GM12878 (cell line): ENCODE data around the gene TBC1D24. TPM values are rescaled to one million over a fixed set of nuclear protein-coding genes. Genes with fewer than 3 reads are reported as not detected.

Experiments
- ATAC-seq: fragments of 200-7000 bp; cut with Tn5 transposase; 3 replicates; pipeline ENCODE4 v1.9.1; 2020; ENCODE audit warnings: mild to moderate bottlenecking, moderate library complexity
- BruUV-seq: library from RNA; stranded (reverse); fragments of 400-500 nt; replicated peaks from 2 replicates; lab custom pipeline; 2021; lab: Mats Ljungman, UMichigan
- CTCF ChIA-PET: fragments of 300-600 bp; sonication (Branson Sonifier 250); formaldehyde crosslinking; extraction: SDS; loops from one replicate; lab custom pipeline; 2021; ENCODE audit warnings: inconsistent platforms; lab: Yijun Ruan, JAX
- POLR2A ChIA-PET: fragments of 350-600 bp; formaldehyde crosslinking; extraction: SDS; loops from one replicate; lab custom pipeline; 2021; ENCODE audit warnings: inconsistent platforms; lab: Charles Lee
- RAD21 ChIA-PET: fragments of 300-600 bp; sonication (Branson Sonifier 250); formaldehyde crosslinking; loops from one replicate; lab custom pipeline; 2023; ENCODE audit warnings: antibody characterized with exemption; ENCODE audit not compliant: unreplicated experiment; lab: Charles Lee
- SMC1A ChIA-PET: fragments of 300-600 bp; sonication (Branson Sonifier 250); formaldehyde crosslinking; loops from one replicate; lab custom pipeline; 2023; ENCODE audit not compliant: unreplicated experiment, uncharacterized antibody; lab: Charles Lee
- DNase-seq: peaks from one replicate; pipeline ENCODE4 v3.0.0-alpha.2; 2011; ENCODE audit warnings: low read depth, low spot score
- FAIRE-seq: peaks from 3 replicates; lab custom pipeline; 2011; peaks lifted over from hg19 to GRCh38; lab: Jason Lieb, UNC
- H2AFZ ChIP-seq: 2 replicates; pipeline ENCODE4 v1.6.0; 2011; ENCODE audit warnings: low read depth, low read length, control low read depth; ENCODE audit not compliant: control insufficient read depth
- H3K27ac ChIP-seq: 2 replicates; pipeline ENCODE4 v1.5.1; 2011; ENCODE audit warnings: control low read depth; ENCODE audit not compliant: control insufficient read depth, insufficient read depth
- H3K27me3 ChIP-seq, 2 experiments: replicated peaks in 1 of 2; 2 replicates each; pipeline versions ENCODE4 v1.6.0 to v1.6.1; 2011; ENCODE audit warnings: low read length in 1 of 2; ENCODE audit not compliant: control insufficient read depth in 2 of 2, insufficient read depth in 2 of 2
- H3K36me3 ChIP-seq, 2 experiments: 2 replicates each; pipeline ENCODE4 v1.5.1; 2011; ENCODE audit warnings: low read length in 1 of 2; ENCODE audit not compliant: control insufficient read depth in 2 of 2, insufficient read depth in 2 of 2
- H3K4me1 ChIP-seq: 2 replicates; pipeline ENCODE4 v1.6.1; 2011; ENCODE audit warnings: mild to moderate bottlenecking, low read length, moderate library complexity, mixed read lengths; ENCODE audit not compliant: control insufficient read depth, insufficient read depth
- H3K4me2 ChIP-seq: 2 replicates; pipeline ENCODE4 v1.6.0; 2011; ENCODE audit warnings: control low read depth; ENCODE audit not compliant: control insufficient read depth, insufficient read depth
- H3K4me3 ChIP-seq: fragments of 200-600 bp; sonication (generic); 2 replicates; pipeline ENCODE4 v1.5.1; 2016
- H3K79me2 ChIP-seq: 2 replicates; pipeline ENCODE4 v1.6.0; 2011; ENCODE audit warnings: low read length; ENCODE audit not compliant: control insufficient read depth, insufficient read depth
- H3K9ac ChIP-seq: 2 replicates; pipeline ENCODE4 v1.8.0; 2011; ENCODE audit warnings: low read length, control low read depth, mixed read lengths; ENCODE audit not compliant: control insufficient read depth, insufficient read depth
- H3K9me3 ChIP-seq: replicated peaks from 3 replicates; pipeline ENCODE4 v1.5.1; 2011; ENCODE audit warnings: mild to moderate bottlenecking, low read length; ENCODE audit not compliant: control insufficient read depth, insufficient read depth
- H4K20me1 ChIP-seq: 2 replicates; pipeline ENCODE4 v1.6.0; 2011; ENCODE audit not compliant: control insufficient read depth, insufficient read depth
- CEBPB ChIP-seq, 2 experiments: fragments of 150-350 bp in 1 of 2; IDR thresholded peaks; 2 replicates each; pipeline ENCODE4 v1.6.1; 2012 to 2014; ENCODE audit warnings: low read depth in 2 of 2, low read length in 2 of 2, borderline replicate concordance in 1 of 2, inconsistent platforms in 1 of 2
- CHD2 ChIP-seq: IDR thresholded peaks from 2 replicates; pipeline ENCODE4 v1.6.1; 2011; ENCODE audit warnings: low read depth, low read length, improper control_type of control experiment, borderline replicate concordance
- GATAD2B ChIP-seq: fragments of 450-650 bp; conservative IDR thresholded peaks from 2 replicates; pipeline ENCODE4 v1.6.1; 2017; ENCODE audit warnings: low read depth, mild to moderate bottlenecking, moderate library complexity
- JUND ChIP-seq: IDR thresholded peaks from 2 replicates; pipeline ENCODE4 v1.6.1; 2012; ENCODE audit warnings: low read depth, mild to moderate bottlenecking, low read length, improper control_type of control experiment, moderate library complexity
- MTA2 ChIP-seq: fragments of 450-650 bp; IDR thresholded peaks from 2 replicates; pipeline ENCODE4 v1.6.1; 2016; ENCODE audit warnings: low read depth, mild to moderate bottlenecking, moderate library complexity
- POLR2AphosphoS5 ChIP-seq: IDR thresholded peaks from 2 replicates; pipeline ENCODE4 v1.6.1; 2011; ENCODE audit warnings: mild to moderate bottlenecking, low read length, inconsistent platforms
- RBBP5 ChIP-seq: fragments of 200-600 bp; sonication (generic); conservative IDR thresholded peaks from 2 replicates; pipeline ENCODE4 v1.6.1; 2016
- SMC3 ChIP-seq: IDR thresholded peaks from 2 replicates; pipeline ENCODE4 v1.6.1; 2011; ENCODE audit warnings: low read length, improper control_type of control experiment, borderline replicate concordance
- SREBF2 ChIP-seq: IDR thresholded peaks from 2 replicates; pipeline ENCODE4 v1.6.1; 2012; ENCODE audit warnings: mild to moderate bottlenecking, low read length
- STAT3 ChIP-seq: IDR thresholded peaks from 2 replicates; pipeline ENCODE4 v1.6.1; 2011; ENCODE audit warnings: low read depth, low read length, improper control_type of control experiment
- ZNF384 ChIP-seq: IDR thresholded peaks from 2 replicates; pipeline ENCODE4 v1.6.1; 2012; ENCODE audit warnings: low read depth, mild to moderate bottlenecking, low read length, improper control_type of control experiment, borderline replicate concordance
- ZSCAN29 ChIP-seq: fragments of 450-650 bp; IDR thresholded peaks from 2 replicates; pipeline ENCODE4 v1.6.1; 2017; ENCODE audit warnings: mild to moderate bottlenecking, moderate library complexity
- WGBS: methylation state at CpG from one replicate; pipeline ENCODE4 v1.1.6; 2016; ENCODE audit warnings: low lambda C conversion rate; ENCODE audit not compliant: insufficient replicate concordance, insufficient coverage; ENCODE audit errors: missing lambda C conversion rate; 5-methylcytosine and 5-hydroxymethylcytosine counted together
- in situ Hi-C: fragments of 300-500 bp; cut with MboI; formaldehyde crosslinking; loops from 9 replicates; pipeline ENCODE4 v1.14.3; 2018; ENCODE audit warnings: mixed read lengths
- intact Hi-C: fragments of 100-400 bp; cut with micrococcal nuclease; formaldehyde crosslinking; loops from one replicate; pipeline ENCODE4 v1.14.2; 2022; ENCODE audit not compliant: unreplicated experiment
- polyA plus RNA-seq, 11 experiments: library from polyadenylated mRNA; depleted of rRNA in 4 of 11; unstranded in 6 of 11; stranded (reverse) in 5 of 11; fragments of >200 nt; fragmentation: Nextera tagmentation in 4 of 11; fragmentation: Illumina TruSeq in 1 of 11; extraction: Ambion mirVana in 4 of 11; extraction: Trizol in 1 of 11; gene quantifications; 1 replicate in 1 of 11; 2 replicates in 10 of 11; pipeline versions ENCODE4 v1.2.1 to v1.2.3, GENCODE V29; 2011 to 2016; ENCODE audit warnings: inconsistent platforms in 2 of 11, missing spikeins in 2 of 11, low read depth in 1 of 11
- total RNA-seq, 4 experiments: library from RNA; depleted of rRNA in 3 of 4; stranded (reverse); fragments of >200 nt in 3 of 4; fragmentation: Illumina TruSeq in 1 of 4; extraction: Trizol in 1 of 4; gene quantifications; 2 replicates each; pipeline versions ENCODE4 v1.2.1 to v1.2.3, GENCODE V29; 2013 to 2021
- TF ChIP-seq, protein P1 (sequence below): IDR thresholded peaks from 2 replicates; pipeline ENCODE4 v1.6.1; 2011; ENCODE audit warnings: low read depth, mild to moderate bottlenecking, low read length, moderate library complexity, borderline replicate concordance; ENCODE audit errors: extremely low read depth
- TF ChIP-seq, protein P2 (sequence below): fragments of 150-350 bp; IDR thresholded peaks from 2 replicates; pipeline ENCODE4 v1.6.1; 2016; ENCODE audit warnings: low read depth, low read length
- TF ChIP-seq, protein P3 (sequence below): fragments of 150-350 bp; IDR thresholded peaks from 2 replicates; pipeline ENCODE4 v1.6.1; 2014; ENCODE audit warnings: mild to moderate bottlenecking, low read depth, low read length

TBC1D24 gene
- total and polyA plus RNA-seq, 10 of the 15 experiments (the other 5 are each of a cell fraction or from before 2014, with no cell fraction given), result 1.1 to 9.6 (median 4.5) TPM

DNA sequence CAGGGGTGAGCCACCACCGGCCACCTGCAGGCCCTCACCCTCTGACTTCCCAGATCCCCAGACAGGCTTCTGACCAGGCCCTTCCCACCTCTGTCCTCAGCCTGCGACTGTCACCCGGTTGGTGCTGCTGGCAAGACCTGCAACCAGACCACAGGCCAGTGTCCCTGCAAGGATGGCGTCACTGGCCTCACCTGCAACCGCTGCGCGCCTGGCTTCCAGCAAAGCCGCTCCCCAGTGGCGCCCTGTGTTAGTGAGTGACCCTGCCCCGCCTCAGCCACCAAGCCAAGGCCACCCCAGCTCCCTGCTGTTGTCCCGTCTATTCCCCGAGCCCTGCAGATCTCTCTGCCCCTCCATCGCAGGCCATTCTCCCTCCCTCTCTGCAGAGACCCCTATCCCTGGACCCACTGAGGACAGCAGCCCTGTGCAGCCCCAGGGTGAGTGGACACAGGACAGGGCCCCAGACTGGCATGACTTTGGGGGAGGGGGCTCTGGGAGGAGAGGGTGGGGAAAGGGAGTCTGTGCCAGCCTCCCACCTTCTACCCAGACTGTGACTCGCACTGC, 2.0 kb upstream of the TBC1D24 start:
- POLR2A ChIA-PET, result interaction anchor here (0.5 kb wide), 1 partner anchor 209 kb away, joined by 4 read pairs; no protein-coding TSS in a partner anchor
- DNase-seq, result no peak
- 86% methylated on average over 14 of the region's 14 CpGs for WGBS

More for the DNA sequence above, 2.0 kb upstream of the TBC1D24 start:
- Histone ChIP-seq H3K4me2 (peak overlapping the region; percentile 74; the same call in 1 of the 2 replicates), H3K9me3 (no peaks in the 10 kb centered on the region), H3K79me2 (no peaks in the 10 kb centered on the region), H3K9ac (no peak overlapping the region), H3K4me3 (peak overlapping the region; percentile 50; the same call in 1 of the 2 replicates), H3K36me3 (no peaks in the 10 kb centered on the region), H3K4me1 (peaks cover 20% of the 10 kb centered on the region), H3K27me3 (peaks cover 0 to 2% of the 10 kb centered on the region in 2 experiments; a peak in 1 of 4 replicates), H2AFZ (no peak overlapping the region), H4K20me1 (no peaks in the 10 kb centered on the region), H3K27ac (no peak overlapping the region)
- ATAC-seq (no peak), FAIRE-seq (no peak)
- no TSS peak for BruUV-seq
- intact Hi-C loops, result no loop called here
- TF ChIP-seq SMC3 (no peak), RBBP5 (no peak), STAT3 (no peak), SREBF2 (no peak), CHD2 (no peak), ZNF384 (no peak), POLR2AphosphoS5 (no peak), MTA2 (no peak), GATAD2B (no peak), CEBPB (IDR thresholded peaks at IDR 0.05; ENCODE audit: borderline replicate concordance in 1 of 2, low read depth in 2 of 2, low read length in 2 of 2) (no peak), ZSCAN29 (no peak), JUND (no peak)
- TF ChIP-seq, protein P1, sequence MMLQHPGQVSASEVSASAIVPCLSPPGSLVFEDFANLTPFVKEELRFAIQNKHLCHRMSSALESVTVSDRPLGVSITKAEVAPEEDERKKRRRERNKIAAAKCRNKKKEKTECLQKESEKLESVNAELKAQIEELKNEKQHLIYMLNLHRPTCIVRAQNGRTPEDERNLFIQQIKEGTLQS, result no peak
- TF ChIP-seq, protein P2, sequence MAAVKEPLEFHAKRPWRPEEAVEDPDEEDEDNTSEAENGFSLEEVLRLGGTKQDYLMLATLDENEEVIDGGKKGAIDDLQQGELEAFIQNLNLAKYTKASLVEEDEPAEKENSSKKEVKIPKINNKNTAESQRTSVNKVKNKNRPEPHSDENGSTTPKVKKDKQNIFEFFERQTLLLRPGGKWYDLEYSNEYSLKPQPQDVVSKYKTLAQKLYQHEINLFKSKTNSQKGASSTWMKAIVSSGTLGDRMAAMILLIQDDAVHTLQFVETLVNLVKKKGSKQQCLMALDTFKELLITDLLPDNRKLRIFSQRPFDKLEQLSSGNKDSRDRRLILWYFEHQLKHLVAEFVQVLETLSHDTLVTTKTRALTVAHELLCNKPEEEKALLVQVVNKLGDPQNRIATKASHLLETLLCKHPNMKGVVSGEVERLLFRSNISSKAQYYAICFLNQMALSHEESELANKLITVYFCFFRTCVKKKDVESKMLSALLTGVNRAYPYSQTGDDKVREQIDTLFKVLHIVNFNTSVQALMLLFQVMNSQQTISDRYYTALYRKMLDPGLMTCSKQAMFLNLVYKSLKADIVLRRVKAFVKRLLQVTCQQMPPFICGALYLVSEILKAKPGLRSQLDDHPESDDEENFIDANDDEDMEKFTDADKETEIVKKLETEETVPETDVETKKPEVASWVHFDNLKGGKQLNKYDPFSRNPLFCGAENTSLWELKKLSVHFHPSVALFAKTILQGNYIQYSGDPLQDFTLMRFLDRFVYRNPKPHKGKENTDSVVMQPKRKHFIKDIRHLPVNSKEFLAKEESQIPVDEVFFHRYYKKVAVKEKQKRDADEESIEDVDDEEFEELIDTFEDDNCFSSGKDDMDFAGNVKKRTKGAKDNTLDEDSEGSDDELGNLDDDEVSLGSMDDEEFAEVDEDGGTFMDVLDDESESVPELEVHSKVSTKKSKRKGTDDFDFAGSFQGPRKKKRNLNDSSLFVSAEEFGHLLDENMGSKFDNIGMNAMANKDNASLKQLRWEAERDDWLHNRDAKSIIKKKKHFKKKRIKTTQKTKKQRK, result no peak
- TF ChIP-seq, protein P3, sequence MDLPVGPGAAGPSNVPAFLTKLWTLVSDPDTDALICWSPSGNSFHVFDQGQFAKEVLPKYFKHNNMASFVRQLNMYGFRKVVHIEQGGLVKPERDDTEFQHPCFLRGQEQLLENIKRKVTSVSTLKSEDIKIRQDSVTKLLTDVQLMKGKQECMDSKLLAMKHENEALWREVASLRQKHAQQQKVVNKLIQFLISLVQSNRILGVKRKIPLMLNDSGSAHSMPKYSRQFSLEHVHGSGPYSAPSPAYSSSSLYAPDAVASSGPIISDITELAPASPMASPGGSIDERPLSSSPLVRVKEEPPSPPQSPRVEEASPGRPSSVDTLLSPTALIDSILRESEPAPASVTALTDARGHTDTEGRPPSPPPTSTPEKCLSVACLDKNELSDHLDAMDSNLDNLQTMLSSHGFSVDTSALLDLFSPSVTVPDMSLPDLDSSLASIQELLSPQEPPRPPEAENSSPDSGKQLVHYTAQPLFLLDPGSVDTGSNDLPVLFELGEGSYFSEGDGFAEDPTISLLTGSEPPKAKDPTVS, result no peak
- ChIA-PET CTCF (no interaction called here), SMC1A (no interaction called here), RAD21 (no interaction called here)
- in situ Hi-C loops, result no loop called here
